ENCODE results near the gene SOBP.

SOBP gene

DNA sequence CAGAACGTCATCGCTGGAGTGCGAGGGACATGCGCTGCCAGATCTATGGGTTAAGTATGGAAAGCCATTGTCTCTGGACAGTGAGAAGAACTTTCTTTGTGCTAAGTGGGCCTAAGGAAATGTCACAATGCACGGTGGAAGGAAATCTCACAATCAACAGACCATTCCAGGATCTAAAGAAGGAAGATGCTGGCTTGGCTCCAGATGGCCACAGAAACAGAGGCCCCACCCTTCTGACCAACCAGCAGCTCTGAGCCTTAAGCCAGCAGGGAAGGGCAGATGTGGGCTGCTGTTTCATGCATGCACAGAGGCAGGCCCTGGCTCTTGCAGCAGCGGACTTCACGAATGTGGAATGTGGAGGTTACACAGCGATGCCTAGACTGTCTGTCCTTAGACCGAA lies 156.3 kb downstream of the SOBP start:
- DNase-seq (ENCODE audit: low read depth), result peak; percentile 66
- no peak for TF ChIP-seq CTCF (IDR thresholded peaks at IDR 0.05; ENCODE audit: low read length, missing control alignments)
- H3K4me3 ChIP-seq (replicated peaks; ENCODE audit: low read depth, low read length), result no peak overlapping the region

DNA sequence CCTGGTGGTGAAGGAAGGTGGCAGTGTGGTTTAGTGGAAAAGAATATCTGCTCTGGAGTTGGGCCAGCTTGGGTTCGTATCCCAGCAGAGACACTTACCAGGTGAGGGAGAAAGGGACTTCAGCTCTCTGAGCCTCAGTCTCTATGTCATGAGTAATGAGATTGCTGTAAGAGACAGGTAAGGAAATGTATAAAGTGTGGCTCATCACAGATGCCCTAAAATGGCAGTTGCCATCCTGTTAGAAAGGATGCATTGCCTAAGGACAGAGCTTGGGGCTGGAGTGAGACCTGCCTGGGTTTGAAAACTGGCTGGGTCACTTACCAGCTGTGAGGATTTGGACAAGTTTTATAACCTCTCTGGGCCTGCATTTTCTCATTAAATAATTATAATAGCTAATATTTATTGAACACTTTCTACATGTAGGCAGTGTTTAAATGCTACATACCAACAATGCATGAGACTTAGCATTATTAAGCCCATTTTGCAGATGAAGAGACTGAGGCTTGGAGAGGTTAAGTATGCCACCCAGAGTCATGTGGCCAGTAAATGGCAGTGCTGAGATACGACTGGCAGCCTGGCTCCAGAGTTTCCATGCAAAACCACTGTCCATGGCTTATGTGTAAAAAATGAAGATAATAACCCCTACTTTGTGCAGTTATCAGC lies 157.0 kb downstream of the SOBP start:
- H3K4me3 ChIP-seq (replicated peaks; ENCODE audit: low read depth, low read length), result no peak overlapping the region
- TF ChIP-seq CTCF (IDR thresholded peaks at IDR 0.05; ENCODE audit: low read length, missing control alignments), result no peak
- no peak for DNase-seq (ENCODE audit: low read depth)

DNA sequence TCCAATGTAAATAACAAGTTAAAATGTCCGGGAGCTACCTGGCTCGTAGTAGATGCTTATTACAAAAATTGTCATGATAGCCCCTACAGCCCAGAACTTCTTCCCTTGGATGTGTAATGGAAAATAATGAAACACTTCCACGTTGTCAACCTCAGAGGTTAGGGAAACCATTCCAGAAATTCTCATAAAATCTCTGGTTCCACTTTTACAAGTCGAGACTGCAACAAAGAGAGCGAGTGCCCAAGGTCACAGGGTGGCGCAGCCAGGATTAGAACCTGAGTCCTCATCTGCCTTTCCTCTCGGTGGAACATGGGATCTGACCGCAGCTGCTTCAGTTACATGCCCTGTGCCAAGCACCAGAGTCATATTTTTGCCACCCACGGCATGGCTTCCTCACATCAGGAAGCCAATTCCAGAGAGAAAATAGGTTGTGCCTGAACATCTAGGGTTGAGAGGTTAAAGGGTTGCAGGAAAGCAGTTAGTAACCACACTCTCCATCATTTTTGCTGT lies 157.6 kb downstream of the SOBP start:
- no peak for TF ChIP-seq CTCF (IDR thresholded peaks at IDR 0.05; ENCODE audit: low read length, missing control alignments)
- H3K4me3 ChIP-seq (replicated peaks; ENCODE audit: low read depth, low read length), result no peak overlapping the region
- no peak for DNase-seq (ENCODE audit: low read depth)

- DNase-seq (ENCODE audit: low read depth), result no peak
- no peak overlapping the region for H3K4me3 ChIP-seq (replicated peaks; ENCODE audit: low read depth, low read length)
- TF ChIP-seq CTCF (IDR thresholded peaks at IDR 0.05; ENCODE audit: low read length, missing control alignments), result no peak
Observed at GRCh38 chr6:107648983-107649382, 159.1 kb downstream of the SOBP start.

- no peak overlapping the region for H3K4me3 ChIP-seq (replicated peaks; ENCODE audit: low read depth, low read length)
- no peak for TF ChIP-seq CTCF (IDR thresholded peaks at IDR 0.05; ENCODE audit: low read length, missing control alignments)
- DNase-seq (ENCODE audit: low read depth), result peak; percentile 22
Observed at GRCh38 chr6:107652526-107653182, 162.7 kb downstream of the SOBP start.

DNA sequence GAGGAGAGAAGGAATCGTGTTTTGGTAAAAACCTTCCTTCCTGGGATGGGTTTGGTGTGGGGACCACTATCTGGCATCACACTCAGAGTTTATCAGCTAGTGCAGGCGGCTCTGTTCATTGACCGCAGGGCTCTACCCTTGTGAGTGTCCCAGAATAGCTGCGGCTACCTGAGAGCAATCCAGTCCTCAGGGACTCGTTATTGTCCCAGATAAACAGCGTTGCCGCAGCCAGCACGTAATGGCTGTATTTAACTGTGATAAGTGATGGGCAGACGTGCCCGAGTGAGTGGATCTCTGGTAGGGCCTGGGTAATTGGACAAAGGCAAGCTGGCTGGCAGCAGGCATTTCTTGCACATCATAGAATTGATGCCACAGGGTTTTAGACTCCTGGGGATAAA lies 163.3 kb downstream of the SOBP start:
- H3K4me3 ChIP-seq (replicated peaks; ENCODE audit: low read depth, low read length), result no peak overlapping the region
- no peak for TF ChIP-seq CTCF (IDR thresholded peaks at IDR 0.05; ENCODE audit: low read length, missing control alignments)
- DNase-seq (ENCODE audit: low read depth), result no peak

Measured in fibroblast of pulmonary artery (primary cell).